ENCODE results near the gene ZSCAN1.

The ZSCAN1 gene

DNA sequence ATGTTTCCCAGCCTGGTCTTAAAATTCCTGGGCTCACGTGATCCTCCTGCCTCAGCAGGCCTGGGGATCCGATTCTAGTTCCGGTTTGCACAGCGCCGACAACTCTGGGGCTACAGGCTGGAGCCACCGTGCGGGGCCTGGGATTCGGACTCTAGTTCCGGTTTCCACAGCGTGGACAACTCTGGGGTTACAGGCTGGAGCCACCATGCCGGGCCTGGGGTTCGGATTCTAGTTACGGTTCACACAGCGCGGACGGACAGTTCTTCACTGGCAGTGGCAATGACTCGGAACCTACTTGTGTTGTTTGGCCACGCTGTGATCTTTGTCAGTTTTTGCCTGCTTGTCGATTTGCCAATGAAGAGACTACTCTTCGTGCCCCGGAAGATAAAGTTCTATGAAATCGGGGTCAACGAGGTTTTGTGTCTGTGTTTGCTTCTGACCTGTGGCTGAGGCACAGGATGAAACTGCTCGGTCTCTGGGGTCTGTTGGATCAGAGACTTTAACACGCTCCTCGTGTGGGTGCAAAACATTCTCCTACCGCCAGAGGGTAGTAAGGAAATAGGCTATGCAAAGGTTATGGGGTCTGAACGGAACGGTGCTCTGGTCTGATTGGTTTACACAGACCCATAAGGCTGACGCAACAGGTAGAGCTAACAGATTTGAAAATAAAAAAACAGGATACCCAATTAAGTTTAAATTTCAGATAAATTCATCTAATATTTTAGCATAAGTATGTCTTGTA is 12.1 kb upstream of the ZSCAN1 start:
- H3K4me3 ChIP-seq (ENCODE audit: low read depth, low read length) = no peak overlapping the region
- TF ChIP-seq, protein P1, sequence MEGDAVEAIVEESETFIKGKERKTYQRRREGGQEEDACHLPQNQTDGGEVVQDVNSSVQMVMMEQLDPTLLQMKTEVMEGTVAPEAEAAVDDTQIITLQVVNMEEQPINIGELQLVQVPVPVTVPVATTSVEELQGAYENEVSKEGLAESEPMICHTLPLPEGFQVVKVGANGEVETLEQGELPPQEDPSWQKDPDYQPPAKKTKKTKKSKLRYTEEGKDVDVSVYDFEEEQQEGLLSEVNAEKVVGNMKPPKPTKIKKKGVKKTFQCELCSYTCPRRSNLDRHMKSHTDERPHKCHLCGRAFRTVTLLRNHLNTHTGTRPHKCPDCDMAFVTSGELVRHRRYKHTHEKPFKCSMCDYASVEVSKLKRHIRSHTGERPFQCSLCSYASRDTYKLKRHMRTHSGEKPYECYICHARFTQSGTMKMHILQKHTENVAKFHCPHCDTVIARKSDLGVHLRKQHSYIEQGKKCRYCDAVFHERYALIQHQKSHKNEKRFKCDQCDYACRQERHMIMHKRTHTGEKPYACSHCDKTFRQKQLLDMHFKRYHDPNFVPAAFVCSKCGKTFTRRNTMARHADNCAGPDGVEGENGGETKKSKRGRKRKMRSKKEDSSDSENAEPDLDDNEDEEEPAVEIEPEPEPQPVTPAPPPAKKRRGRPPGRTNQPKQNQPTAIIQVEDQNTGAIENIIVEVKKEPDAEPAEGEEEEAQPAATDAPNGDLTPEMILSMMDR (IDR thresholded peaks at IDR 0.05; ENCODE audit: insufficient read depth, low read depth, low read length, missing control alignments) = peak; percentile 22
- peak; percentile 39 for DNase-seq (ENCODE audit: low read depth)

DNA sequence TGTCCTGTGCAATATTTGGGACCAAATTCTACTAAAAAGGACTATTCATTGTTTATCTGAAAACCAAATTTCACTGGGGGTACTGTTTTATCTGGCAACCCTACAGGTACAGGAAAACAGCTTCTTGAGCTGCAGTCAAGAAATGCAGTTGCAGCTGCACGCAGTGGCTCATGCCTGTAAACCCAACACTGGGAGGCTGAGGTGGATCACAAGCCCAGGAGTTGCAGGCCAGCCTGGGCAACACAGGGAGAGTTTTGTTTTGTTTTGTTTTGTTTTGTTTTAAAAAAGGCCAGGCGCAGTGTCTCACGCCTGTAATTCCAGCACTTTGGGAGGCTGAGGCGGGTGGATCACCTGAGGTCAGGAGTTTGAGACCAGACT is 11.6 kb upstream of the ZSCAN1 start:
- no peak overlapping the region for H3K4me3 ChIP-seq (ENCODE audit: low read depth, low read length)
- DNase-seq (ENCODE audit: low read depth) = no peak
- TF ChIP-seq, protein P1 (IDR thresholded peaks at IDR 0.05; ENCODE audit: insufficient read depth, low read depth, low read length, missing control alignments) = no peak

DNA sequence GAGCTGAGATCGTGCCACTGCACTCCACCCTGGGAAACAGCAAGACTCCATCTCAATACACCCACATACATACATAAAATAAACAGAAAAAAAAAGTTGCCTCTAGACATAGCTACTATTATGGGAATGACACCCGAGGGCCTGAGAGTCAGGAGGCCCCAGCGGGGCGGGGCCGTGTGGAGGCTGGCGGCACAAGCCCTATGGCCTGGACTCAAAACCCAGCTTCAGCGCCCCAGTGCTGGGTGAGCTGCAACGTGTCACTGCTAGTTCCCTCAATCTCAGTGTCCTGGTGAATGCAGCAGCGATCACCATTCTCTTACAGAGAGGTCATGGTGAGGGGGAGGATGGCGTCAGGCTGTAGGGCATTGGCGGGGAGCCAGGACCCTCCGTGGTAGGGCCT is 9.2 kb upstream of the ZSCAN1 start:
- no peak for DNase-seq (ENCODE audit: low read depth)
- TF ChIP-seq, protein P1 (IDR thresholded peaks at IDR 0.05; ENCODE audit: insufficient read depth, low read depth, low read length, missing control alignments) = no peak
- H3K4me3 ChIP-seq (ENCODE audit: low read depth, low read length) = no peak overlapping the region

DNA sequence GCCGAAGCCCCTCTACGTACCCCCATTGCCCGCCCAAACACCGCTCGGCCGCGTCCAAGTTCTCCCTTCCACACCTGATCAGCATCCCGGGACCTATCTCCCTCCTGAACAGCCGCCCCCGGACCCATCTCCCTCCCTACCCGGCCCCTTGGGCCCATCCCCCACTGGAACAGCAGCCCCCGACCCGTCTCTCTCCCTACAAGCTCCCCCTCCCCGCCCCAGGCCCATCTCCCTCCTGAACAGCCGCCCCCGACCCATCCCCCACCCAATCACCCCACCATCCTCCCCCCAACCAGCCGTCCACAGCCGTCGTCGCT is 610 bp downstream of the ZSCAN1 start:
- no peak overlapping the region for H3K4me3 ChIP-seq (ENCODE audit: low read depth, low read length)
- TF ChIP-seq, protein P1 (IDR thresholded peaks at IDR 0.05; ENCODE audit: insufficient read depth, low read depth, low read length, missing control alignments) = no peak
- no peak for DNase-seq (ENCODE audit: low read depth)

DNA sequence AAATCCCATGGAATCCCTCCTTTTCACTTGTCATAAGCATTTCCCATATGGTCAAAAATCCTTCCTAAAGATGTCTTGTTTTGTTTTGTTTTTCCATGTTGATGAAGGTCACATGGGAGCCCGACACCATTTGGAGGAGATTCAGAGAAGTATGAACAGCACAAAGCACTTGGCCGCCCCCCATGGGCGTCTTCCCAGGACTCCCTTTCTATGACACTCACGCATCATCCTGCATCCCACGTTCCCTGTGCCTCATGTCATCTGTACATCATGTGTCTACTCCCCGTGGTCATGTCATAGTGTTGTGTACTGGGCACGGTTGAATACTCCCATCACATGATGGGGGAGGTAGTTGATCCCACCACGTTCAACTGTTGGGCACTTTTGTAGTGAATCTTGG is 2.0 kb downstream of the ZSCAN1 start:
- no peak for DNase-seq (ENCODE audit: low read depth)
- no peak overlapping the region for H3K4me3 ChIP-seq (ENCODE audit: low read depth, low read length)
- TF ChIP-seq, protein P1 (IDR thresholded peaks at IDR 0.05; ENCODE audit: insufficient read depth, low read depth, low read length, missing control alignments) = no peak

DNA sequence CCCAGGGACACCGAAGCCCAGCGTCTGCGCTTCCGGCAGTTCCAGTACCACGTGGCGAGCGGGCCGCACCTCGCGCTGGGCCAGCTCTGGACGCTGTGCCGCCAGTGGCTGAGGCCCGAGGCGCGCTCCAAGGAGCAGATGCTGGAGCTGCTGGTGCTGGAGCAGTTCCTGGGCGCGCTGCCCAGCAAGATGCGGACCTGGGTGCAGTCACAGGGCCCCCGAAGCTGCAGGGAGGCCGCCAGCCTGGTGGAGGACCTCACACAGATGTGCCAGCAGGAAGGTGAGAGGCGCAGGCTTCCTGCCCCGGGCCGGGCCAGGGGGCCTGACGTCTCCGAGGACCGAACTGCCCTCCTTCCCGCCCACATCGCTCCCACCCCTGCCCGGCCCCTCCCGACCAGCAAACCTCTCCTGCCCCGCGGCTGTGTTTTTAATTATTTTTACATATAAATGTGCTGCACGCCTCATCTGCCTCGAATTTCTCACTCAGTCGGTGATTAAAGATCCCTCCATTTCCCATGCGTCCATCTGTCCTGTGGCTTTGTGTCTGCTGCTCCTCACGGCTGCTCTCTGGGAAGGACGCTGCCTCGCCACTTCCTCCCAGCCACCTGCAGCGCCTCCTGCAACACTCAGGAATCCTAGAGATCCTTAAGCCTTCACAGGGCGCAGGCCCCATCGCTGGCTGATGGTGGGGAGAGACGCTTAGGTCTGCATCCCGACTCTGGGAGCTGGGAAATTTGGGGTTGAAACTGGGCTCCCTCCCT is 4.3 kb downstream of the ZSCAN1 start:
- DNase-seq (ENCODE audit: low read depth) = no peak
- TF ChIP-seq, protein P1 (IDR thresholded peaks at IDR 0.05; ENCODE audit: insufficient read depth, low read depth, low read length, missing control alignments) = no peak
- no peak overlapping the region for H3K4me3 ChIP-seq (ENCODE audit: low read depth, low read length)

Data from GM12865 (cell line).